ENCODE results near the gene KCNN1. TPM values are rescaled to one million over a fixed set of nuclear protein-coding genes. Genes with fewer than 3 reads are reported as not detected.
"Not testable (repeated sequence)": the region's sequence is repeated elsewhere in the genome, so short reads cannot be mapped to it uniquely, and the experiment has no call there.

The KCNN1 gene
- total RNA-seq, 4 donors from 2014 or later: not detected

GRCh38 chr19:18000915-18001776 is 34.2 kb downstream of the KCNN1 start:
- peaks cover 0 to 12% (median 6%) of the 10 kb centered on the region in 3 donors for H3K27me3 ChIP-seq
- no peaks in the 10 kb centered on the region for H3K9me3 ChIP-seq
- no peaks in the 10 kb centered on the region for H3K36me3 ChIP-seq
- peak overlapping the region; percentile 82 to 83 (median 82) for H3K27ac ChIP-seq
- H3K4me1 ChIP-seq: peaks cover 0 to 5% of the 10 kb centered on the region in 2 donors
- in situ Hi-C loops (cut with MboI; ENCODE audit: low sequenced_read_pairs in 4 of 4): loop anchor here in 3 of 4 donors (5.0 to 10.0 kb wide), 2 partner anchors 54 to 56 kb away; no protein-coding TSS in a partner anchor
- peak; percentile 68 to 81 for TF ChIP-seq POLR2A (IDR thresholded peaks at IDR 0.05)
- TF ChIP-seq, protein P1, sequence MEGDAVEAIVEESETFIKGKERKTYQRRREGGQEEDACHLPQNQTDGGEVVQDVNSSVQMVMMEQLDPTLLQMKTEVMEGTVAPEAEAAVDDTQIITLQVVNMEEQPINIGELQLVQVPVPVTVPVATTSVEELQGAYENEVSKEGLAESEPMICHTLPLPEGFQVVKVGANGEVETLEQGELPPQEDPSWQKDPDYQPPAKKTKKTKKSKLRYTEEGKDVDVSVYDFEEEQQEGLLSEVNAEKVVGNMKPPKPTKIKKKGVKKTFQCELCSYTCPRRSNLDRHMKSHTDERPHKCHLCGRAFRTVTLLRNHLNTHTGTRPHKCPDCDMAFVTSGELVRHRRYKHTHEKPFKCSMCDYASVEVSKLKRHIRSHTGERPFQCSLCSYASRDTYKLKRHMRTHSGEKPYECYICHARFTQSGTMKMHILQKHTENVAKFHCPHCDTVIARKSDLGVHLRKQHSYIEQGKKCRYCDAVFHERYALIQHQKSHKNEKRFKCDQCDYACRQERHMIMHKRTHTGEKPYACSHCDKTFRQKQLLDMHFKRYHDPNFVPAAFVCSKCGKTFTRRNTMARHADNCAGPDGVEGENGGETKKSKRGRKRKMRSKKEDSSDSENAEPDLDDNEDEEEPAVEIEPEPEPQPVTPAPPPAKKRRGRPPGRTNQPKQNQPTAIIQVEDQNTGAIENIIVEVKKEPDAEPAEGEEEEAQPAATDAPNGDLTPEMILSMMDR (IDR thresholded peaks at IDR 0.05 in 4 of 5, conservative IDR thresholded peaks at IDR 0.05 in 1 of 5): peak in 1 of 5 experiments; percentile 14
- ATAC-seq (peak; percentile 61 to 68), DNase-seq (peak; percentile 73 to 78)
- intact Hi-C loops (cut with DNase I; ENCODE audit: low total_unique reads): loop anchor here (1.0 to 10.0 kb wide), 2 partner anchors 145 to 154 kb away; partner anchors contain the start of gene PIK3R2
- peak overlapping the region; percentile 58 to 64 (median 60) for H3K4me3 ChIP-seq

GRCh38 chr19:18001777-18002345 is 35.0 kb downstream of the KCNN1 start:
- in situ Hi-C loops (cut with MboI; ENCODE audit: low sequenced_read_pairs in 4 of 4) (loop anchor here in 3 of 4 donors (5.0 to 10.0 kb wide), 2 partner anchors 53 to 55 kb away; no protein-coding TSS in a partner anchor), intact Hi-C loops (cut with DNase I; ENCODE audit: low total_unique reads) (loop anchor here (1.0 to 10.0 kb wide), 2 partner anchors 146 to 153 kb away; partner anchors contain the start of gene PIK3R2)
- peak overlapping the region; percentile 58 to 64 (median 60) for H3K4me3 ChIP-seq
- H3K9me3 ChIP-seq: no peaks in the 10 kb centered on the region
- no peak for TF ChIP-seq POLR2A (IDR thresholded peaks at IDR 0.05)
- TF ChIP-seq, protein P1 (IDR thresholded peaks at IDR 0.05 in 4 of 5, conservative IDR thresholded peaks at IDR 0.05 in 1 of 5): no peak
- H3K36me3 ChIP-seq: no peaks in the 10 kb centered on the region
- DNase-seq (no peak), ATAC-seq (no peak)
- peaks cover 0 to 12% (median 6%) of the 10 kb centered on the region in 3 donors for H3K27me3 ChIP-seq
- H3K27ac ChIP-seq: peak overlapping the region; percentile 82 to 83 (median 82)
- H3K4me1 ChIP-seq: peaks cover 0 to 5% of the 10 kb centered on the region in 2 donors

- DNase-seq: no peak
- peak overlapping the region; percentile 82 to 83 (median 82) for H3K27ac ChIP-seq
Measured at GRCh38 chr19:18002347-18002850, 35.5 kb downstream of the KCNN1 start.

GRCh38 chr19:18005750-18006149 is 38.8 kb downstream of the KCNN1 start:
- H3K4me1 ChIP-seq: not testable (repeated sequence)
- intact Hi-C loops (cut with DNase I; ENCODE audit: low total_unique reads) (loop anchor here (5.0 to 10.0 kb wide), 3 partner anchors 149 to 277 kb away; partner anchors contain the start of genes JUND, PIK3R2 and RAB3A), in situ Hi-C loops (cut with MboI; ENCODE audit: low sequenced_read_pairs in 4 of 4) (loop anchor here in 2 of 4 donors (5.0 to 10.0 kb wide), 2 partner anchors 49 to 52 kb away; no protein-coding TSS in a partner anchor)

More at GRCh38 chr19:18002347-18002850, 35.5 kb downstream of the KCNN1 start:
- Histone ChIP-seq H3K4me1 (peaks cover 0 to 5% of the 10 kb centered on the region in 2 donors), H3K27me3 (peaks cover 0 to 12% (median 6%) of the 10 kb centered on the region in 3 donors), H3K36me3 (no peaks in the 10 kb centered on the region), H3K9me3 (no peaks in the 10 kb centered on the region), H3K4me3 (peak overlapping the region; percentile 58 to 64 (median 60))
- in situ Hi-C loops (cut with MboI; ENCODE audit: low sequenced_read_pairs in 4 of 4): loop anchor here in 3 of 4 donors (5.0 to 10.0 kb wide), 2 partner anchors 52 to 55 kb away; no protein-coding TSS in a partner anchor
- TF ChIP-seq, protein P1 (IDR thresholded peaks at IDR 0.05 in 4 of 5, conservative IDR thresholded peaks at IDR 0.05 in 1 of 5): no peak
- intact Hi-C loops (cut with DNase I; ENCODE audit: low total_unique reads): loop anchor here (10.0 kb wide), 1 partner anchor 152 kb away; the partner anchor contains the start of gene PIK3R2
- ATAC-seq: no peak

More at GRCh38 chr19:18005750-18006149, 38.8 kb downstream of the KCNN1 start:
- peaks cover 0 to 12% (median 6%) of the 10 kb centered on the region in 3 donors for H3K27me3 ChIP-seq
- H3K36me3 ChIP-seq: peaks cover 7 to 24% of the 10 kb centered on the region in 2 donors
- not testable (repeated sequence) for H3K9me3 ChIP-seq, H3K4me3 ChIP-seq, H3K27ac ChIP-seq, ATAC-seq, DNase-seq
